Measurements from ENCODE around the gene UBE2G2.
"Not testable (repeated sequence)": the region's sequence is repeated elsewhere in the genome, so short reads cannot be mapped to it uniquely, and the experiment has no call there.

The UBE2G2 gene

DNA sequence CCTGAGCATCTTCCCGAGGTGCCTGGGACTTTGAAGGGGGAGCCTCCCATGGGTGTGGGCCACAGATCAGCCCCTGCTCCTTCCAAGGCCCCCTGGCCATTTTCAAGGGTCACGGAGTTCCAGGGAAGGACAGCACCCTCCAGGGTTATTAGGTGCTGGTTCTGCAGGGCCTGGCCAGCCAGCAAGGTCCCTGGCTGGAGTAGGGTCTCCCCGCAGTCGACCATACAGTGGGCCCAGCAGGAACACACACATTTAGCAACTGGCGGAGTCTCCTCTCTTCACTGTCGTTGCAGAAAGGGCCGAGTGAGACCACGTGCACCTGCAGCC is 34.0 kb upstream of the UBE2G2 start:
- H3K4me3 ChIP-seq (ENCODE audit: low read length in 2 of 2): no peak overlapping the region
- H3K9me3 ChIP-seq (ENCODE audit: control insufficient read depth in 2 of 2, low read length in 2 of 2): no peaks in the 10 kb centered on the region
- H3K36me3 ChIP-seq (ENCODE audit: control insufficient read depth in 2 of 2, insufficient read depth in 2 of 2, low read length in 2 of 2): no peaks in the 10 kb centered on the region
- H3K27ac ChIP-seq (ENCODE audit: low read length): no peak overlapping the region
- peaks cover 0 to 3% of the 10 kb centered on the region in 2 donors for H3K27me3 ChIP-seq (ENCODE audit: control insufficient read depth in 1 of 2, insufficient read depth in 2 of 2, low read length in 2 of 2)
- H3K4me1 ChIP-seq (ENCODE audit: control insufficient read depth, insufficient read depth, low read length): peaks cover 3% of the 10 kb centered on the region
- no peak overlapping the region for H3K9ac ChIP-seq (ENCODE audit: low read length in 2 of 2)

DNA sequence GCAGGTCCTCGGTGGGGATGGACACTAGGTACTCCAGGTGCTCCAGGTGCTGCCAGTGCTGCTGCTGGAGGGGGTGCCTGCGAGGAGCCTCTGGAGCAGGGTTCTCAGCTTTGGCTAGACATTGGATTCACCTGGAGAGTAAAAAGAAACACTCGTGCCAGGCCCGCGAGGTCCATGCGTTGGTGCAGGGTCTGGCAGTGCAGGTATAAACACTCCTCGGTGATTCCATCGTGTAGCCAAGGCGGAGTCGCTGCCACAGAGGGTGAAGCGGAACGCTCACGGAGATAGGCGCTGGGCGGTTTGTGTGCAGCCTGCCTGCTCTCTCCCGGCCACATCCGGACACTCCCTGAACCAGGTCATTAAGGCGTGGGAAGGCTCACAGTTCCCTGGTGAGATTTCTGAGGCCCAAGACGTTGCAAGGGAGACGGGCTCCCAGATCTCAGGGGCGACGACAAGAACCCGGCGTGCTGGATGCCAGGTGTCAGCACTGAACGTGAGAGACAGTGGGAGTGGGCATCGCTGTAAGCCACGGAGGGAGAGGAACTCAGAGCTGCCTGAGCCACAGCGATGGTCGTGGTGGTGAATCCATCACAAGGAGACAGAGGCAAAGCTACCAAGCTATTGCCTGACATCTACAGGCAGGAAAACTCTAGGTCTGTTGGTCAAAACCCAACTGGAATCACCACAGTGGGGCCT is 33.5 kb upstream of the UBE2G2 start:
- no peaks in the 10 kb centered on the region for H3K9me3 ChIP-seq (ENCODE audit: control insufficient read depth in 2 of 2, low read length in 2 of 2)
- H3K9ac ChIP-seq (ENCODE audit: low read length in 2 of 2): no peak overlapping the region
- H3K27me3 ChIP-seq (ENCODE audit: control insufficient read depth in 1 of 2, insufficient read depth in 2 of 2, low read length in 2 of 2): peaks cover 0 to 3% of the 10 kb centered on the region in 2 donors
- H3K36me3 ChIP-seq (ENCODE audit: control insufficient read depth in 2 of 2, insufficient read depth in 2 of 2, low read length in 2 of 2): no peaks in the 10 kb centered on the region
- H3K4me3 ChIP-seq (ENCODE audit: low read length in 2 of 2): no peak overlapping the region
- peaks cover 3% of the 10 kb centered on the region for H3K4me1 ChIP-seq (ENCODE audit: control insufficient read depth, insufficient read depth, low read length)
- H3K27ac ChIP-seq (ENCODE audit: low read length): no peak overlapping the region

DNA sequence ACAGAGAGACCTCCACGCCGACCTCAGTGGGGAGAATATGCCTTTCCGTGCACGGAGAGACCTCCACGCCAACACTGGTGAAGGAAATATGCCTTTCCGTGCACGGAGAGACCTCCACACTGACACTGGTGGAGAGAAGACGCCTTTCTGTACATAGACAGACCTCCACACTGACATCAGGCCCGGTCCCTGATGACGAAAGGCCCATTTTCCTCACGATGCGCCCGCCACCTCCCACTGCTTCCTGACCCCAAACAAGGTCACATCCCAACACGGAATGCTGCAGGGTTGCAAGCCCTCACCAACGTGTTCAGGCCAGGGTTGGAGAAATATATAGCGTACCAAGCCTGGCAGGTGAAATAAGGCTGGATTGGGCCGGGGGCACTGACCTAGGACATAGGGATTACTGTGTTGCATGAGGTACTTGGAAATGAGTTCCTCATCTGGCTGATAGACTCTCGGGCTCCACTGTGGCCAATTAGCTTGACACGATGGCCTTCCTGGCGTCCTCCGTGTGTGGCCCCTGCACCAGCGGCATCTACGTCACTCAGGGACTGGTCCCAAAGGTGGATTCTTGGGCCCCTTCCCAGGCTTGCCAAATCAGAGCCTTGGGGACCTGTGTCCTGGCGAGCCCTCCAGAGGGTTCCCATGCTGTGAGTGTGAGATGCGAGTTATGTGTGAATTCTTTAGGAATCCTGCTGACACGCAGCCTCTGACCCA is 32.8 kb upstream of the UBE2G2 start:
- H3K27me3 ChIP-seq (ENCODE audit: control insufficient read depth in 1 of 2, insufficient read depth in 2 of 2, low read length in 2 of 2): peaks cover 0 to 3% of the 10 kb centered on the region in 2 donors
- no peaks in the 10 kb centered on the region for H3K9me3 ChIP-seq (ENCODE audit: control insufficient read depth in 2 of 2, low read length in 2 of 2)
- H3K9ac ChIP-seq (ENCODE audit: low read length in 2 of 2): no peak overlapping the region
- H3K36me3 ChIP-seq (ENCODE audit: control insufficient read depth in 2 of 2, insufficient read depth in 2 of 2, low read length in 2 of 2): no peaks in the 10 kb centered on the region
- peaks cover 3% of the 10 kb centered on the region for H3K4me1 ChIP-seq (ENCODE audit: control insufficient read depth, insufficient read depth, low read length)
- H3K27ac ChIP-seq (ENCODE audit: low read length): no peak overlapping the region
- H3K4me3 ChIP-seq (ENCODE audit: low read length in 2 of 2): no peak overlapping the region

DNA sequence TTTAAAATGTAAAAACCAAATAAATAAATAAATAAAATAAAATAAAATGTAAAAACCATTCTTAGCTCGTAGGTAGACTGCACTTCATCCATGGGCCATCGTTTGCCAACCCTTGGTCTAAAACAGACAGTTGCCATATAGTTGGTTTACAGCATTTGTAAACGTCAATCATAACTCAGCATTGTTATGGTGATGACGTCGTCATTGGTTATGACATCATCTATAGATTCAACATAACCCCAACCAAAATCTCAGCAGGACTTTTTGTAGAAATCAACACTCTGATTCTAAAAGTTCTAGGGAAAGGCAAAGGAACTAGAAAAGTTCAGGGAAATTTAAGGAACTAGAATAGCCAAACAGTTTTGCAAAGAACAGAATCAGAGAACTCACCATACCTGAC is 32.0 kb upstream of the UBE2G2 start:
- Histone ChIP-seq H3K36me3 (ENCODE audit: control insufficient read depth in 2 of 2, insufficient read depth in 2 of 2, low read length in 2 of 2) (no peaks in the 10 kb centered on the region), H3K9ac (ENCODE audit: low read length in 2 of 2) (no peak overlapping the region), H3K4me3 (ENCODE audit: low read length in 2 of 2) (no peak overlapping the region), H3K27me3 (ENCODE audit: control insufficient read depth in 1 of 2, insufficient read depth in 2 of 2, low read length in 2 of 2) (peaks cover 0 to 3% of the 10 kb centered on the region in 2 donors), H3K9me3 (ENCODE audit: control insufficient read depth in 2 of 2, low read length in 2 of 2) (no peaks in the 10 kb centered on the region), H3K27ac (ENCODE audit: low read length) (no peak overlapping the region), H3K4me1 (ENCODE audit: control insufficient read depth, insufficient read depth, low read length) (peaks cover 3% of the 10 kb centered on the region)

DNA sequence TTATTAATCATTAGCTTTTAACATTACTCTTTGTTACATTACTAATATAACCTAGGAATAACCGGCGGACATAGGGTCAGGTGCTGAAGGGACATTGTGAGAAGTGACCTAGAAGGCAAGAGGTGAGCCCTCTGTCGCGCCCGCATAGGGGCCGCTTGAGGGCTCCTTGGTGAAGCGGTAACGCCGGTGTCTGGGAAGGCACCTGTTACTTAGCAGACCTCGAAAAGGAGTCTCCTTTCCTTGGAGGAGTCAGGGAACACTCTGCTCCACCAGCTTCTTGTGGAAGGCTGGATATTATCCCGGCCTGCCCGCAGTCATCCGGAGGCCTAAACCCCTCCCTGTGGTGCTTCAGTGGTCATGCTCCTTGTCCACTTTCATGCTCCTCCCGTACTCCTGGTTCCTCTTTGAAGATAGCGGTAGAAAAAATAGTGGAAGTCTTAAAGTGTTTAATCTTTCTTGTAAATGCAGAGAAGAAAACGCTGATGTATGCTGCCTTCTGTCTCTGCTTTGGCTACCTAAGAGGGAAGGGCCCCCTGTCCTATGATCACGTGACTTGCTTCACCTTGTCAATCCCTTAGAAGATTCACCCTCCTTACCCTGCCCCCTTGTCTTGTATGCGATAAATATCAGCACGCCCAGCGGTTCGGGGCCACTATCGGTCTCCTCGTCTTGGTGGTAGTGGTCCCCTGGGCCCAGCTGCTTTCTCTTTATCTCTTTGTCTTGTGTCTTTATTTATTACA is 31.1 kb upstream of the UBE2G2 start:
- not testable (repeated sequence) for H3K36me3 ChIP-seq (ENCODE audit: control insufficient read depth in 2 of 2, insufficient read depth in 2 of 2, low read length in 2 of 2); H3K27ac ChIP-seq (ENCODE audit: low read length); H3K27me3 ChIP-seq (ENCODE audit: control insufficient read depth in 1 of 2, insufficient read depth in 2 of 2, low read length in 2 of 2); H3K9ac ChIP-seq (ENCODE audit: low read length in 2 of 2); H3K9me3 ChIP-seq (ENCODE audit: control insufficient read depth in 2 of 2, low read length in 2 of 2); H3K4me3 ChIP-seq (ENCODE audit: low read length in 2 of 2); H3K4me1 ChIP-seq (ENCODE audit: control insufficient read depth, insufficient read depth, low read length)

DNA sequence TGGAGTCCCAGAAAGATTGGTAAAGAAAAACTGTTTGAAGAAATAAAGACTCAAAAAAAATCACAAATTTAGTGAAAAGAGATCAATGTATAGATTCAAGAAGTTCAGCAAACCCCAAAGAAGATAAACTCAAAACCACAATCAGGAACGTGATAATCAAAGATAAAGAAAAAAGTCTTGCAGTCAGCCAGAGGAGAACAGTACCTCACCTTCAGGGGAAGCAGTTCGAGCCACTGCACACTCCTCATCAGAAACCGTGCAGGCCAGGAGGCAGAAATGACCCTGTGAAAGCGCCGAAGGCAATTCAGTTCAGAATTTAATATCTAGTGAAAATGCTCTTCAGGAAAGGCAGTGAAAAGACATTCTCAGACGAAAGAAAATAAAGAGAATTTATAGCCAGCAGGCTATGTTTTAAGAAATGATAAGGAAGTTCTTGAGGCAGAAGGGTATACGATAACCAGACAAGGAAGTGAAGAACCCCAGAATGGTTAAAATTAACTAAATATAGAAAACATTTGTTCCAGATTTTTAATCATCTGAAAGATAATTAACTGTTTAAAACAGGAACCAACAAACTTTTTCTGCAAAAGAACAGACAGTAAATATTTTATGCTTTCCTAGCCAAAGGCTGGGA is 29.7 kb upstream of the UBE2G2 start:
- Histone ChIP-seq H3K9me3 (ENCODE audit: control insufficient read depth in 2 of 2, low read length in 2 of 2) (peaks cover 3 to 9% of the 10 kb centered on the region in 2 donors), H3K9ac (ENCODE audit: low read length in 2 of 2) (no peak overlapping the region), H3K27ac (ENCODE audit: low read length) (no peak overlapping the region), H3K4me3 (ENCODE audit: low read length in 2 of 2) (no peak overlapping the region), H3K4me1 (ENCODE audit: control insufficient read depth, insufficient read depth, low read length) (no peaks in the 10 kb centered on the region), H3K27me3 (ENCODE audit: control insufficient read depth in 1 of 2, insufficient read depth in 2 of 2, low read length in 2 of 2) (peaks cover 0 to 3% of the 10 kb centered on the region in 2 donors), H3K36me3 (ENCODE audit: control insufficient read depth in 2 of 2, insufficient read depth in 2 of 2, low read length in 2 of 2) (no peaks in the 10 kb centered on the region)

DNA sequence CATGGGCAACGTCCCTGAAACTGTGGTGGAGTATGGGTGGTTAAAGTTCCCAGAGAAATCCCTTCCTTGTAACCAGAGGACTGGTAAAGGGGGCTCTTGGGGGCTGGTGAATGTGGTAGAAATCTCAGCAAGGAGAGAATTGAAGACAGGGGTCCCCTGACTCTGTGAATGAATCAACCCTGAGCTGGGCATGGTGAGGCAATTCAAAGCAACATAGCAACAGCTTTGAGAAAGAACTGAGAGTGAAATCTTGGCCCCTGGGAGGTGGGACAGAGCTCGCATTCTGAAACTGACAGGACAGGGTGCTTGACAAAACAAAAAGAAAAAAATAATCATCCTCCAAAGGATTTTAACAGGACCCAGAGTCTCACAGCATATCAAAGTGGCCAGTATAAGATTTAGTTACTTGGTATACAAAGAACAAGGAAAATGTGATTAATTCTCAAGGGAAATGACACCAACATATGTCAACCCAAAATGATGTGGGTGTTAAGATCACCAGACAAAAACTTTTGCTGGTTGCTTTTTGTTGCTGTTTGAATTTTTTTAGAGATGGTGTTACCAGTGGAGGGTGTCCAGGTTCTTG is 28.0 kb upstream of the UBE2G2 start:
- H3K36me3 ChIP-seq (ENCODE audit: control insufficient read depth in 2 of 2, insufficient read depth in 2 of 2, low read length in 2 of 2): no peaks in the 10 kb centered on the region
- H3K4me1 ChIP-seq (ENCODE audit: control insufficient read depth, insufficient read depth, low read length): no peaks in the 10 kb centered on the region
- no peak overlapping the region for H3K27ac ChIP-seq (ENCODE audit: low read length)
- H3K27me3 ChIP-seq (ENCODE audit: control insufficient read depth in 1 of 2, insufficient read depth in 2 of 2, low read length in 2 of 2): peaks cover 0 to 3% of the 10 kb centered on the region in 2 donors
- no peak overlapping the region for H3K4me3 ChIP-seq (ENCODE audit: low read length in 2 of 2)
- no peak overlapping the region for H3K9ac ChIP-seq (ENCODE audit: low read length in 2 of 2)
- H3K9me3 ChIP-seq (ENCODE audit: control insufficient read depth in 2 of 2, low read length in 2 of 2): peaks cover 3 to 9% of the 10 kb centered on the region in 2 donors

DNA sequence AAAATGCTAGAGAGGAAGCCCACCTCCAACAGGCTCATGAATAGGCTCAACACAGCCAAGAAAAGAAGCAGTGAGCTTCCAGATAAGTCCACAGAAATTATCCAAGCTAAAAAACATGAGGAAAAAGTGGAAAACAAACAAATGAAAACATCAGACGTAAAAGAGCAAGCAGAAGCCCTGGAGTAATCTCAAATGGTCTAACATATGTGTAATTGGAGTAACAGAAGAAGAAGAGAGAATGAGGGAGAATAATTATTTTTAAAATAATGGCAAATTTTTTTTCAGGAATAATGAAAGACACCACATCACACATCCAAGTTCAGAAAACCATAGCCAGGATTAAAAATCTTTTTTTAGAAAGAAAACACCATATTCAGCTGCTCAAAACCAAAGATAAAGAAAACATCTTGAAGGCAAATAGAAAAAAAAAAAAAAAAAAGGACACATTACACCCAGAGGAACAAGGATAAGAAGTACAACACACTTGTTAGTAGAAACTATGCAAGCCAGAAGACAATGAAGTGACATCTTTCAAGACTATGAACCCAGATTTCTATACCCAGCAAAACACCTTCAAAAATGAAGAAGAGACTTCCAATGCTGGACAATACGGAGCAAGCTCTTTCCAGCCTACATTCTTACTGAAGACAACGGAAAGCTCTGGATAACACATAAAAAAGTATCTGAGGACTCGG is 26.9 kb upstream of the UBE2G2 start:
- Histone ChIP-seq H3K27ac (ENCODE audit: low read length) (no peak overlapping the region), H3K9me3 (ENCODE audit: control insufficient read depth in 2 of 2, low read length in 2 of 2) (peaks cover 3 to 9% of the 10 kb centered on the region in 2 donors), H3K27me3 (ENCODE audit: control insufficient read depth in 1 of 2, insufficient read depth in 2 of 2, low read length in 2 of 2) (no peaks in the 10 kb centered on the region), H3K4me3 (ENCODE audit: low read length in 2 of 2) (no peak overlapping the region), H3K36me3 (ENCODE audit: control insufficient read depth in 2 of 2, insufficient read depth in 2 of 2, low read length in 2 of 2) (no peaks in the 10 kb centered on the region), H3K4me1 (ENCODE audit: control insufficient read depth, insufficient read depth, low read length) (no peaks in the 10 kb centered on the region), H3K9ac (ENCODE audit: low read length in 2 of 2) (no peak overlapping the region)

DNA sequence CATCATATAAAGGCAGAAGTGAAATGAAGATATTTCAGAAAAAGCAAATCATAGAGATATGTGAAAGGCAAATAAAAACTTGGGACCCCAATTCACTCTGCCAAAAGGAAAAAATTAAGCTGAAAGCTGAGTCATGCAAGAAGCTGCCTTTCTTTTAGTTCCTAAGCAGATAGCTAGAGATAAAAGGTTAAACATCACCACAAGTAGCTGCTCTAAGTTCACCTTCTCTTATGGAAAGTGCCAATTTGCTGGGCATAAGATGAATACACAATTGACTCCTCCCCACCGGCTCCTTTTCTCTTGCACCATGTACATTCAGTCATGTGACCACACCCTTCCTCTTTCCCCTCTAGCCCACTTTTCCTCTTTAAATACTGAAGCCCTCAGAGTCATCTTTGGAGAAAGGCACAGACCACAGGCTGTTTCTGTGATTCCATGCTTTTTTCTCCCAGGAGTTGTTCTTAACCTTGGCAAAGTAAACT is 21.6 kb upstream of the UBE2G2 start:
- no peak overlapping the region for H3K9ac ChIP-seq (ENCODE audit: low read length in 2 of 2)
- peaks cover 7 to 27% of the 10 kb centered on the region in 2 donors for H3K9me3 ChIP-seq (ENCODE audit: control insufficient read depth in 2 of 2, low read length in 2 of 2)
- H3K36me3 ChIP-seq (ENCODE audit: control insufficient read depth in 2 of 2, insufficient read depth in 2 of 2, low read length in 2 of 2): no peaks in the 10 kb centered on the region
- H3K27me3 ChIP-seq (ENCODE audit: control insufficient read depth in 1 of 2, insufficient read depth in 2 of 2, low read length in 2 of 2): no peaks in the 10 kb centered on the region
- no peak overlapping the region for H3K4me3 ChIP-seq (ENCODE audit: low read length in 2 of 2)
- no peak overlapping the region for H3K27ac ChIP-seq (ENCODE audit: low read length)
- peaks cover 3% of the 10 kb centered on the region for H3K4me1 ChIP-seq (ENCODE audit: control insufficient read depth, insufficient read depth, low read length)

Measured in stomach smooth muscle (tissue), 2 donors.